HG03439 (cell line): Measurements from ENCODE around the gene RARS2.
A peak's percentile ranks its signal among the peaks of the same experiment; 100 is the strongest.
"Not testable (repeated sequence)": the region's sequence is repeated elsewhere in the genome, so short reads cannot be mapped to it uniquely, and the experiment has no call there.

ENCODE experiments used
- ATAC-seq: cut with Tn5 transposase; IDR thresholded peaks from one replicate; pipeline ENCODE4 v1.9.1; 2021; ENCODE audit warnings: mild to moderate bottlenecking, moderate library complexity; ENCODE audit not compliant: unreplicated experiment

The RARS2 gene

GRCh38 chr6:87589693-87590416 lies at the start of gene RARS2, which contains the start of gene ORC3:
Gene RARS2 (minus strand): TSS chr6:87589987. CDS start chr6:87589957, 30 bp downstream.
Gene ORC3 (plus strand): TSS chr6:87590135. CDS start chr6:87590169, 34 bp downstream.
- peak; percentile 99 for ATAC-seq

- no peak for ATAC-seq
These were observed 49.6 kb upstream of the RARS2 start for GRCh38 chr6:87639373-87639772.

- no peak for ATAC-seq
These were observed 47.3 kb upstream of the RARS2 start for GRCh38 chr6:87637106-87637505.

- peak; percentile 52 for ATAC-seq
These were observed 46.5 kb upstream of the RARS2 start for GRCh38 chr6:87636315-87636714.

GRCh38 chr6:87633851-87634250 lies 44.1 kb upstream of the RARS2 start:
- ATAC-seq, result no peak

- ATAC-seq, result no peak
These were observed 41.0 kb upstream of the RARS2 start for GRCh38 chr6:87630746-87631145.

- no peak for ATAC-seq
These were observed 39.1 kb upstream of the RARS2 start for GRCh38 chr6:87628881-87629280.

- no peak for ATAC-seq
These were observed 38.6 kb upstream of the RARS2 start for GRCh38 chr6:87628424-87628823.

GRCh38 chr6:87623248-87623647 lies 33.5 kb upstream of the RARS2 start:
- ATAC-seq, result no peak

GRCh38 chr6:87618531-87618930 lies 28.7 kb upstream of the RARS2 start:
- no peak for ATAC-seq

- ATAC-seq, result no peak
These were observed 27.6 kb upstream of the RARS2 start for GRCh38 chr6:87617405-87617804.

- not testable (repeated sequence) for ATAC-seq
These were observed 23.2 kb upstream of the RARS2 start for GRCh38 chr6:87613018-87613417.

GRCh38 chr6:87608802-87609201 lies 19.0 kb upstream of the RARS2 start:
- ATAC-seq, result no peak

GRCh38 chr6:87606199-87606598 lies 16.4 kb upstream of the RARS2 start:
- no peak for ATAC-seq

GRCh38 chr6:87600576-87600975 lies 10.8 kb upstream of the RARS2 start:
- ATAC-seq, result no peak

GRCh38 chr6:87590990-87591389 lies 1.2 kb upstream of the RARS2 start:
- ATAC-seq, result no peak

- no peak for ATAC-seq
These were observed 662 bp upstream of the RARS2 start for GRCh38 chr6:87590417-87590880.

- ATAC-seq, result no peak
These were observed 905 bp downstream of the RARS2 start for GRCh38 chr6:87588756-87589407.

- ATAC-seq, result no peak
These were observed 3.3 kb downstream of the RARS2 start for GRCh38 chr6:87586371-87587077.

GRCh38 chr6:87583822-87584221 lies 6.0 kb downstream of the RARS2 start:
- ATAC-seq, result no peak

- no peak for ATAC-seq
These were observed 14.4 kb downstream of the RARS2 start for GRCh38 chr6:87575423-87575822.
